NCI-H2081 treated with DMSO at 0.1 percent for 48 hours (cell line): ENCODE results near the gene LAMA4.

Experiments
- DNase-seq: peaks from one replicate; lab custom pipeline; 2025; lab: John Stamatoyannopoulos, UW

The LAMA4 gene

GRCh38 chr6:112279031-112279935, 24.9 kb upstream of the LAMA4 start:
- no peak for DNase-seq

- DNase-seq: no peak
Measured at GRCh38 chr6:112275365-112275764, 21.0 kb upstream of the LAMA4 start.

- DNase-seq: no peak
Measured at GRCh38 chr6:112274774-112275173, 20.4 kb upstream of the LAMA4 start.

GRCh38 chr6:112272799-112273198, 18.4 kb upstream of the LAMA4 start:
- DNase-seq: no peak

GRCh38 chr6:112270756-112271155, 16.4 kb upstream of the LAMA4 start:
- DNase-seq: no peak

GRCh38 chr6:112269979-112270566, 15.7 kb upstream of the LAMA4 start:
- no peak for DNase-seq

- no peak for DNase-seq
Measured at GRCh38 chr6:112269114-112269513, 14.7 kb upstream of the LAMA4 start.

GRCh38 chr6:112268654-112269053, 14.3 kb upstream of the LAMA4 start:
- no peak for DNase-seq

- no peak for DNase-seq
Measured at GRCh38 chr6:112268019-112268418, 13.7 kb upstream of the LAMA4 start.

GRCh38 chr6:112266331-112266730, 12.0 kb upstream of the LAMA4 start:
- DNase-seq: no peak

- no peak for DNase-seq
Measured at GRCh38 chr6:112259337-112259675, 4.9 kb upstream of the LAMA4 start.

- DNase-seq: no peak
Measured at GRCh38 chr6:112258642-112259336, 4.4 kb upstream of the LAMA4 start.

GRCh38 chr6:112257178-112257855, 3.0 kb upstream of the LAMA4 start:
- no peak for DNase-seq

- DNase-seq: no peak
Measured at GRCh38 chr6:112254921-112255320, 554 bp upstream of the LAMA4 start.

- no peak for DNase-seq
Measured at GRCh38 chr6:112253498-112253840, 898 bp downstream of the LAMA4 start.

- DNase-seq: no peak
Measured at GRCh38 chr6:112252571-112253497, 1.5 kb downstream of the LAMA4 start.

- no peak for DNase-seq
Measured at GRCh38 chr6:112251171-112251875, 3.0 kb downstream of the LAMA4 start.

GRCh38 chr6:112249489-112249888, 4.9 kb downstream of the LAMA4 start:
- no peak for DNase-seq

GRCh38 chr6:112247275-112247674, 7.1 kb downstream of the LAMA4 start:
- DNase-seq: no peak

- no peak for DNase-seq
Measured at GRCh38 chr6:112245511-112246203, 8.7 kb downstream of the LAMA4 start.
